MM.1S (cell line): ENCODE results near the gene FAM76A.

ENCODE experiments used
- DNase-seq: peaks from one replicate; pipeline ENCODE4 v3.0.0-alpha.2; 2015
- H2AFZ ChIP-seq: fragments of 300-600 bp; sonication (generic); 2 replicates; pipeline ENCODE4 v1.6.0; 2016; ENCODE audit warnings: antibody characterized with exemption, low read length
- H3F3A ChIP-seq: fragments of 300-600 bp; sonication (generic); 2 replicates; pipeline ENCODE4 v1.6.1; 2016; ENCODE audit warnings: mild to moderate bottlenecking, antibody characterized with exemption, low read length, moderate library complexity, mixed read lengths; ENCODE audit not compliant: insufficient read depth
- H3K27ac ChIP-seq: fragments of 300-600 bp; sonication (generic); 2 replicates; pipeline ENCODE4 v1.5.1; 2016; ENCODE audit warnings: mild to moderate bottlenecking, low read length
- H3K27me3 ChIP-seq: fragments of 300-600 bp; sonication (generic); replicated peaks from 2 replicates; pipeline ENCODE4 v1.6.0; 2016; ENCODE audit warnings: low read length; ENCODE audit not compliant: insufficient read depth
- H3K36me3 ChIP-seq: fragments of 300-600 bp; sonication (generic); replicated peaks from 2 replicates; pipeline ENCODE4 v1.6.1; 2016; ENCODE audit warnings: mild to moderate bottlenecking, low read length, mixed read lengths; ENCODE audit not compliant: insufficient read depth
- H3K4me1 ChIP-seq: fragments of 300-600 bp; sonication (generic); 2 replicates; pipeline ENCODE4 v1.6.1; 2016; ENCODE audit warnings: low read length, mixed read lengths
- H3K4me2 ChIP-seq: fragments of 300-600 bp; sonication (generic); 2 replicates; pipeline ENCODE4 v1.6.0; 2016; ENCODE audit warnings: low read depth, low read length
- H3K4me3 ChIP-seq: fragments of 300-600 bp; sonication (generic); 2 replicates; pipeline ENCODE4 v1.5.1; 2016; ENCODE audit warnings: low read length, mixed read lengths
- H3K79me2 ChIP-seq: fragments of 300-600 bp; sonication (generic); 2 replicates; pipeline ENCODE4 v1.6.1; 2016; ENCODE audit warnings: mixed run types, low read length, mixed read lengths
- H3K9ac ChIP-seq: fragments of 300-600 bp; sonication (generic); 2 replicates; pipeline ENCODE4 v1.6.1; 2016; ENCODE audit warnings: low read length, mixed read lengths
- H3K9me2 ChIP-seq: fragments of 300-600 bp; sonication (generic); replicated peaks from 2 replicates; pipeline ENCODE4 v1.6.1; 2016; ENCODE audit warnings: mild to moderate bottlenecking, low read length, mixed read lengths; ENCODE audit not compliant: insufficient read depth
- H3K9me3 ChIP-seq: fragments of 300-600 bp; sonication (generic); replicated peaks from 2 replicates; pipeline ENCODE4 v1.6.1; 2016; ENCODE audit warnings: mild to moderate bottlenecking, low read length, mixed read lengths; ENCODE audit not compliant: insufficient read depth
- H4K20me1 ChIP-seq: fragments of 300-600 bp; sonication (generic); 2 replicates; pipeline ENCODE4 v1.6.1; 2016; ENCODE audit warnings: mild to moderate bottlenecking, low read length, moderate library complexity, mixed read lengths; ENCODE audit not compliant: insufficient read depth
- EZH2 ChIP-seq: fragments of 300-600 bp; sonication (generic); optimal IDR thresholded peaks from 2 replicates; pipeline ENCODE3; 2017; ENCODE audit warnings: low read depth, mild to moderate bottlenecking, antibody characterized with exemption, low read length, mixed read lengths
- EZH2phosphoT487 ChIP-seq: fragments of 300-600 bp; sonication (generic); IDR thresholded peaks from 2 replicates; pipeline ENCODE4 v1.6.1; 2018; ENCODE audit warnings: antibody characterized with exemption, low read length
- TF ChIP-seq, protein P1 (sequence below): fragments of 300-600 bp; sonication (generic); IDR thresholded peaks from 2 replicates; pipeline ENCODE4 v1.5.1; 2016; ENCODE audit warnings: antibody characterized with exemption, low read length, mixed read lengths

The FAM76A gene

DNA sequence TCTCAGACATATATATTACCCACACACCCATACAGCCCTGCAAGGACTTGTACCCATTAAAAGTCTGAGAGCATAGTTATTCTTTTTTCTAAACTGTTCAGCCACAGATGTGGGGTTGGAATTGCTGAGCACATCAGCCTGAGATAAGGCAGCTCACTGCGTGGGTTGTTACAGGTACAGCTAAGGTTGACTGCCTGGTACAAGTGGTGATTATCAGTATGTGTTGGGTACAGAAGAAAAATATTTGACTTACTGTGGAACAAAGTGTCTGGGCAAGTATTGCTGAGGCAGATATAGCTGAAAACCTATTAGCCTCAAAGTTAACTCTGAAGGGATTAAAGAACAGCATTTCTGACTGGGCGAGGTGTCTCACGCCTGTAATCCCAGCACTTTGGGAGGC lies 52.3 kb downstream of the FAM76A start:
- no peaks in the 10 kb centered on the region for H3K27me3 ChIP-seq
- no peak overlapping the region for H3K27ac ChIP-seq
- DNase-seq = no peak
- H3K9ac ChIP-seq = no peak overlapping the region
- H2AFZ ChIP-seq = no peak overlapping the region
- no peaks in the 10 kb centered on the region for H4K20me1 ChIP-seq
- no peaks in the 10 kb centered on the region for H3K9me3 ChIP-seq
- H3K9me2 ChIP-seq = no peaks in the 10 kb centered on the region
- TF ChIP-seq EZH2 (no peak), EZH2phosphoT487 (no peak)
- TF ChIP-seq, protein P1, sequence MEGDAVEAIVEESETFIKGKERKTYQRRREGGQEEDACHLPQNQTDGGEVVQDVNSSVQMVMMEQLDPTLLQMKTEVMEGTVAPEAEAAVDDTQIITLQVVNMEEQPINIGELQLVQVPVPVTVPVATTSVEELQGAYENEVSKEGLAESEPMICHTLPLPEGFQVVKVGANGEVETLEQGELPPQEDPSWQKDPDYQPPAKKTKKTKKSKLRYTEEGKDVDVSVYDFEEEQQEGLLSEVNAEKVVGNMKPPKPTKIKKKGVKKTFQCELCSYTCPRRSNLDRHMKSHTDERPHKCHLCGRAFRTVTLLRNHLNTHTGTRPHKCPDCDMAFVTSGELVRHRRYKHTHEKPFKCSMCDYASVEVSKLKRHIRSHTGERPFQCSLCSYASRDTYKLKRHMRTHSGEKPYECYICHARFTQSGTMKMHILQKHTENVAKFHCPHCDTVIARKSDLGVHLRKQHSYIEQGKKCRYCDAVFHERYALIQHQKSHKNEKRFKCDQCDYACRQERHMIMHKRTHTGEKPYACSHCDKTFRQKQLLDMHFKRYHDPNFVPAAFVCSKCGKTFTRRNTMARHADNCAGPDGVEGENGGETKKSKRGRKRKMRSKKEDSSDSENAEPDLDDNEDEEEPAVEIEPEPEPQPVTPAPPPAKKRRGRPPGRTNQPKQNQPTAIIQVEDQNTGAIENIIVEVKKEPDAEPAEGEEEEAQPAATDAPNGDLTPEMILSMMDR = no peak
- H3K4me1 ChIP-seq = peaks cover 3% of the 10 kb centered on the region
- no peak overlapping the region for H3K4me2 ChIP-seq
- no peaks in the 10 kb centered on the region for H3F3A ChIP-seq
- peaks cover 50% of the 10 kb centered on the region for H3K79me2 ChIP-seq
- no peaks in the 10 kb centered on the region for H3K36me3 ChIP-seq
- no peak overlapping the region for H3K4me3 ChIP-seq

DNA sequence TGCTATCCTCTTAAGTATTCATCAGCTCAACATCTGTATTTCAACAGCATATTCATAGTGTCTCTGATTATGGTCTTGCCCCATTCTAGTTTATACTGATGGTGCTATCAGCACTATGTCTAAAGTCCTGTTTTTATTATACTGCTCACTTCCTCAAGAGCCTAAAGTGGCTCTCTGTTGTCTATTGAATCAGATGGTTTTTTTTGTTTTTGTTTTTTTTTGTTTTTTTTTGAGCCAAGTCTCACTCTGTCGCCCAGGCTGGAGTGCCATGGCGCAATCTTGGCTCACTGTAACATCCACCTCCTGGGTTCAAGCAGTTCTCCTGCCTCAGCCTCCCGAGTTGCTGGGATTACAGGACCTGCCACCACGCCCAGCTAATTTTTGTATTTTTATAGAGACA lies 53.4 kb downstream of the FAM76A start:
- H3K9me3 ChIP-seq = no peaks in the 10 kb centered on the region
- no peaks in the 10 kb centered on the region for H3K27me3 ChIP-seq
- H3K9ac ChIP-seq = no peak overlapping the region
- H3K4me1 ChIP-seq = peaks cover 1% of the 10 kb centered on the region
- no peak overlapping the region for H3K27ac ChIP-seq
- no peaks in the 10 kb centered on the region for H3K9me2 ChIP-seq
- no peak overlapping the region for H3K4me2 ChIP-seq
- no peak overlapping the region for H2AFZ ChIP-seq
- no peaks in the 10 kb centered on the region for H4K20me1 ChIP-seq
- H3K36me3 ChIP-seq = no peaks in the 10 kb centered on the region
- no peaks in the 10 kb centered on the region for H3F3A ChIP-seq
- H3K79me2 ChIP-seq = peaks cover 39% of the 10 kb centered on the region
- TF ChIP-seq EZH2phosphoT487 = no peak
- TF ChIP-seq EZH2 = no peak
- TF ChIP-seq, protein P1 = no peak
- no peak overlapping the region for H3K4me3 ChIP-seq
- no peak for DNase-seq

DNA sequence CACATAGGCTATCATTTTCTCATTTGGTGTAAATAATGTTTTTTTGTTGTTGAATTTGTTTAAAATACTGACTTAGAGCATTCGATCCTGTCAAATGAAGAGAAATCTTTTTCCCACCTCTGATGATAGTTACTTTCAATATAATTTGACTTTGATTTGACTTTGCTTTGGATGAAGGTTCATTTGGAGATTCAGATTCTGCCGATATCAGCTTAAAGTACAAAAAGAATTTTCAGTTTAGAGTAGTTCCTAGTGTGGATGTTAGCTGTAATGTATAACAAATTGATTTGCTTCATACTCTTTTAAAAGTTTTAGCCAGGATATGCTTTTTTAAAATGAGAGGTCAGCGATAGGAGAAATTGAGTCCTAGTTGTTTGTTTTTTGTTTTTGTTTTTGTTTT lies 57.2 kb downstream of the FAM76A start:
- Histone ChIP-seq H3K4me1 (no peaks in the 10 kb centered on the region), H4K20me1 (no peaks in the 10 kb centered on the region), H3K4me2 (no peak overlapping the region), H3K4me3 (no peak overlapping the region), H3K9me3 (no peaks in the 10 kb centered on the region), H2AFZ (no peak overlapping the region), H3K27me3 (no peaks in the 10 kb centered on the region), H3K9ac (no peak overlapping the region), H3K27ac (no peak overlapping the region), H3F3A (no peaks in the 10 kb centered on the region), H3K79me2 (peaks cover 31% of the 10 kb centered on the region), H3K9me2 (no peaks in the 10 kb centered on the region), H3K36me3 (no peaks in the 10 kb centered on the region)
- no peak for DNase-seq
- no peak for TF ChIP-seq EZH2
- no peak for TF ChIP-seq EZH2phosphoT487

DNA sequence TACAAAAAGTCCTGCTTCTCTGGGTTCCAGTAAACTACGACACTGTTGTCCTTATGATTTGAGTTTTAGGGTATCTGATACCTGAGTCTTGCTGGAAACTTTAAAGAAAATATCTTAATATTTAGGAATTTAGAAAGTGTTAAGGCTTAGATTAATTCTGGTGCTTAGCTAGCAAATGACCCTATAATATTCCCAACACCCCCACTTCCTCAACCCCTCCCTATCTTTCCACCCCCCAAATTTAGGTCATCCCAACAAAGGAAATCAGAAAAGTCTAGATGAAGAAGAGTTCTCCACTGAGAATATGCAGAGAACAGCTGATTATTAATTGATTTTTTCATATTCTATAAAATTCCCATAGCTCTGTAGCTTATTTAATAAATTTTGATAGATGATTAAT lies 58.9 kb downstream of the FAM76A start:
- Histone ChIP-seq H3K4me1 (no peaks in the 10 kb centered on the region), H3K4me3 (no peak overlapping the region), H3K27me3 (no peaks in the 10 kb centered on the region), H3K36me3 (peaks cover under 1% of the 10 kb centered on the region; the same call in 1 of the 2 replicates), H3F3A (no peaks in the 10 kb centered on the region), H2AFZ (no peak overlapping the region), H3K9me3 (no peaks in the 10 kb centered on the region), H3K9ac (no peak overlapping the region), H4K20me1 (no peaks in the 10 kb centered on the region), H3K79me2 (peaks cover 29% of the 10 kb centered on the region), H3K27ac (no peak overlapping the region), H3K4me2 (no peak overlapping the region), H3K9me2 (no peaks in the 10 kb centered on the region)
- DNase-seq = no peak
- no peak for TF ChIP-seq EZH2
